IMR-90 (cell line): ENCODE data around the gene OR6X1.

Experiments used
- CEBPB ChIP-seq: IDR thresholded peaks from 2 replicates; pipeline ENCODE4 v1.6.1; 2012; ENCODE audit warnings: low read depth, low read length, improper control_type of control experiment
- RAD21 ChIP-seq: IDR thresholded peaks from 2 replicates; pipeline ENCODE4 v1.6.1; 2012; ENCODE audit warnings: low read length, improper control_type of control experiment
- TF ChIP-seq, protein P1 (sequence below): fragments of 150-350 bp; IDR thresholded peaks from 2 replicates; pipeline ENCODE4 v1.6.1; 2017; ENCODE audit warnings: mild to moderate bottlenecking, antibody characterized with exemption, low read length, low read depth
- TF ChIP-seq, protein P2 (sequence below): conservative IDR thresholded peaks from 2 replicates; pipeline ENCODE4 v1.5.1; 2012; ENCODE audit warnings: mild to moderate bottlenecking, low read depth, low read length, improper control_type of control experiment

DNA sequence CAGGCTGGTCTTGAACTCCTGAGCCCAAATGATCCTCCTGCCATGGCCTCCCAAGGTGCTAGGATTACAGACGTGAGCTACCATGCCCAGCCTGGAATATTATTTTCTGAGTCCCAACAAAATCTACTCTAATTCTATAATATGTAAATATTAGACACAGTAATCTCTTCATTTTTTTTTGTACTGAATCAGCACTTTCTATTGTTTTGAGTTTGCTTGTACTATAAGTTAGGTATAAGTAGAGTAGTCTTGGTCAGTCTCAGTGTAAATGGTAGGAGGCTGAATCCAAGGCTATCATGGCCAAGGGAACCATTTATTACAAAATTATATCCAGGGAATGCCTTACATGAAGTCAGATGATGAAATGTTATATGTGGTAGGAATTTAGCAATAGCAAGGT is 19.6 kb upstream of the OR6X1 start:
- TF ChIP-seq, protein P1, sequence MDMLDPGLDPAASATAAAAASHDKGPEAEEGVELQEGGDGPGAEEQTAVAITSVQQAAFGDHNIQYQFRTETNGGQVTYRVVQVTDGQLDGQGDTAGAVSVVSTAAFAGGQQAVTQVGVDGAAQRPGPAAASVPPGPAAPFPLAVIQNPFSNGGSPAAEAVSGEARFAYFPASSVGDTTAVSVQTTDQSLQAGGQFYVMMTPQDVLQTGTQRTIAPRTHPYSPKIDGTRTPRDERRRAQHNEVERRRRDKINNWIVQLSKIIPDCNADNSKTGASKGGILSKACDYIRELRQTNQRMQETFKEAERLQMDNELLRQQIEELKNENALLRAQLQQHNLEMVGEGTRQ = no peak
- TF ChIP-seq CEBPB (no peak), RAD21 (no peak)
- TF ChIP-seq, protein P2, sequence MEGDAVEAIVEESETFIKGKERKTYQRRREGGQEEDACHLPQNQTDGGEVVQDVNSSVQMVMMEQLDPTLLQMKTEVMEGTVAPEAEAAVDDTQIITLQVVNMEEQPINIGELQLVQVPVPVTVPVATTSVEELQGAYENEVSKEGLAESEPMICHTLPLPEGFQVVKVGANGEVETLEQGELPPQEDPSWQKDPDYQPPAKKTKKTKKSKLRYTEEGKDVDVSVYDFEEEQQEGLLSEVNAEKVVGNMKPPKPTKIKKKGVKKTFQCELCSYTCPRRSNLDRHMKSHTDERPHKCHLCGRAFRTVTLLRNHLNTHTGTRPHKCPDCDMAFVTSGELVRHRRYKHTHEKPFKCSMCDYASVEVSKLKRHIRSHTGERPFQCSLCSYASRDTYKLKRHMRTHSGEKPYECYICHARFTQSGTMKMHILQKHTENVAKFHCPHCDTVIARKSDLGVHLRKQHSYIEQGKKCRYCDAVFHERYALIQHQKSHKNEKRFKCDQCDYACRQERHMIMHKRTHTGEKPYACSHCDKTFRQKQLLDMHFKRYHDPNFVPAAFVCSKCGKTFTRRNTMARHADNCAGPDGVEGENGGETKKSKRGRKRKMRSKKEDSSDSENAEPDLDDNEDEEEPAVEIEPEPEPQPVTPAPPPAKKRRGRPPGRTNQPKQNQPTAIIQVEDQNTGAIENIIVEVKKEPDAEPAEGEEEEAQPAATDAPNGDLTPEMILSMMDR = no peak
